ENCODE results near the gene CACNA1G.

Gene CACNA1G

GRCh38 chr17:50537721-50538548 lies 22.6 kb upstream of the CACNA1G start:
- no peak for ATAC-seq (replicated peaks)
- Mint-ChIP-seq H3K4me1 (peaks cover 20 to 33% of the 10 kb centered on the region in 2 donors), H3K9me3 (no peaks in the 10 kb centered on the region), H3K27me3 (peaks cover 33 to 36% of the 10 kb centered on the region in 2 donors), H3K36me3 (peaks cover 0 to 1% of the 10 kb centered on the region in 2 donors), H3K4me3 (no peak overlapping the region), H3K27ac (no peak overlapping the region)
- DNase-seq: no peak

- Mint-ChIP-seq H3K4me1 (peaks cover 13 to 25% of the 10 kb centered on the region in 2 donors), H3K9me3 (no peaks in the 10 kb centered on the region), H3K27me3 (peaks cover 25 to 28% of the 10 kb centered on the region in 2 donors), H3K36me3 (peaks cover 0 to 1% of the 10 kb centered on the region in 2 donors), H3K27ac (no peak overlapping the region), H3K4me3 (no peak overlapping the region)
- DNase-seq: no peak
- no peak for ATAC-seq (replicated peaks)
These were observed 21.7 kb upstream of the CACNA1G start for GRCh38 chr17:50538549-50539410.

GRCh38 chr17:50539762-50540559 lies 20.6 kb upstream of the CACNA1G start:
- Mint-ChIP-seq H3K9me3 (no peaks in the 10 kb centered on the region), H3K27me3 (peaks cover 26 to 27% of the 10 kb centered on the region in 2 donors), H3K4me1 (peaks cover 10 to 20% of the 10 kb centered on the region in 2 donors), H3K4me3 (no peak overlapping the region), H3K36me3 (peaks cover 0 to 1% of the 10 kb centered on the region in 2 donors), H3K27ac (peak overlapping the region; percentile 66)
- ATAC-seq (replicated peaks) (no peak), DNase-seq (no peak)

GRCh38 chr17:50540560-50541401 lies 19.7 kb upstream of the CACNA1G start:
- DNase-seq (no peak), ATAC-seq (replicated peaks) (no peak)
- Mint-ChIP-seq H3K4me3 (peak overlapping the region; percentile 85 to 87), H3K4me1 (peaks cover 10 to 20% of the 10 kb centered on the region in 2 donors), H3K36me3 (peaks cover 0 to 1% of the 10 kb centered on the region in 2 donors), H3K27me3 (peaks cover 19 to 28% of the 10 kb centered on the region in 2 donors), H3K27ac (no peak overlapping the region), H3K9me3 (no peaks in the 10 kb centered on the region)

GRCh38 chr17:50541402-50541715 lies 19.2 kb upstream of the CACNA1G start:
- H3K27me3 Mint-ChIP-seq: peaks cover 16 to 27% of the 10 kb centered on the region in 2 donors
- no peak for ATAC-seq (replicated peaks)
- peaks cover 10 to 23% of the 10 kb centered on the region in 2 donors for H3K4me1 Mint-ChIP-seq
- no peaks in the 10 kb centered on the region for H3K9me3 Mint-ChIP-seq
- peak overlapping the region; percentile 78 for H3K27ac Mint-ChIP-seq
- peak overlapping the region; percentile 85 to 87 for H3K4me3 Mint-ChIP-seq
- peaks cover 0 to 1% of the 10 kb centered on the region in 2 donors for H3K36me3 Mint-ChIP-seq
- no peak for DNase-seq

GRCh38 chr17:50541716-50542688 lies 18.5 kb upstream of the CACNA1G start:
- H3K27me3 Mint-ChIP-seq: peaks cover 12 to 25% of the 10 kb centered on the region in 2 donors
- ATAC-seq (replicated peaks) (peak; percentile 87 to 89), DNase-seq (peak; percentile 81)
- H3K4me1 Mint-ChIP-seq: peaks cover 12 to 29% of the 10 kb centered on the region in 2 donors
- peak overlapping the region; percentile 78 for H3K27ac Mint-ChIP-seq
- H3K9me3 Mint-ChIP-seq: no peaks in the 10 kb centered on the region
- peak overlapping the region; percentile 85 to 87 for H3K4me3 Mint-ChIP-seq
- peaks cover 0 to 1% of the 10 kb centered on the region in 2 donors for H3K36me3 Mint-ChIP-seq

GRCh38 chr17:50542795-50543774 lies 17.4 kb upstream of the CACNA1G start:
- Mint-ChIP-seq H3K27me3 (peaks cover 12 to 25% of the 10 kb centered on the region in 2 donors), H3K36me3 (peaks cover 0 to 1% of the 10 kb centered on the region in 2 donors), H3K4me3 (peak overlapping the region; percentile 85 to 87), H3K27ac (no peak overlapping the region), H3K9me3 (no peaks in the 10 kb centered on the region), H3K4me1 (peaks cover 16 to 39% of the 10 kb centered on the region in 2 donors)
- ATAC-seq (replicated peaks) (no peak), DNase-seq (no peak)

GRCh38 chr17:50544516-50544915 lies 16.0 kb upstream of the CACNA1G start:
- Mint-ChIP-seq H3K36me3 (peaks cover 0 to 5% of the 10 kb centered on the region in 2 donors), H3K9me3 (no peaks in the 10 kb centered on the region), H3K27ac (no peak overlapping the region), H3K27me3 (peaks cover 12 to 25% of the 10 kb centered on the region in 2 donors), H3K4me3 (no peak overlapping the region), H3K4me1 (peaks cover 16 to 33% of the 10 kb centered on the region in 2 donors)
- DNase-seq: no peak
- ATAC-seq (replicated peaks): no peak

- peaks cover 12 to 25% of the 10 kb centered on the region in 2 donors for H3K27me3 Mint-ChIP-seq
- H3K9me3 Mint-ChIP-seq: no peaks in the 10 kb centered on the region
- H3K4me1 Mint-ChIP-seq: peaks cover 16 to 33% of the 10 kb centered on the region in 2 donors
- DNase-seq (no peak), ATAC-seq (replicated peaks) (no peak)
- H3K36me3 Mint-ChIP-seq: peaks cover under 1 to 12% of the 10 kb centered on the region in 2 donors
- no peak overlapping the region for H3K4me3 Mint-ChIP-seq
- no peak overlapping the region for H3K27ac Mint-ChIP-seq
These were observed 15.2 kb upstream of the CACNA1G start for GRCh38 chr17:50545311-50545710.

GRCh38 chr17:50546701-50547034 lies 13.8 kb upstream of the CACNA1G start:
- Mint-ChIP-seq H3K27ac (no peak overlapping the region), H3K4me1 (peaks cover 14 to 23% of the 10 kb centered on the region in 2 donors), H3K36me3 (peaks cover 3 to 15% of the 10 kb centered on the region in 2 donors), H3K4me3 (peak overlapping the region; percentile 83 to 87), H3K9me3 (no peaks in the 10 kb centered on the region), H3K27me3 (peaks cover 12 to 25% of the 10 kb centered on the region in 2 donors)
- DNase-seq (no peak), ATAC-seq (replicated peaks) (no peak)

- Mint-ChIP-seq H3K27ac (peak within 1 kb of the TSS; percentile 75), H3K36me3 (peaks cover 3 to 14% of the 10 kb centered on the region in 2 donors), H3K4me1 (peaks cover 13 to 20% of the 10 kb centered on the region in 2 donors), H3K9me3 (no peaks in the 10 kb centered on the region), H3K27me3 (peaks cover 12 to 25% of the 10 kb centered on the region in 2 donors), H3K4me3 (peak within 1 kb of the TSS; percentile 83 to 87)
- DNase-seq: peak; percentile 78
- peak; percentile 90 to 92 for ATAC-seq (replicated peaks)
These were observed 13.3 kb upstream of the CACNA1G start, which contains the start of gene SPATA20 for GRCh38 chr17:50547035-50547735. Gene SPATA20 (plus strand): TSS chr17:50547174. CDS start chr17:50547209, 35 bp downstream.

Data from stimulated activated naive B cell treated with anti-CD40 and anti-IgM and Interleukin-4, amounts not matched to agents 10 μg/mL and 1 μg/mL and 100 μg/mL, for 72 hours (primary cell).